DOHH2 (cell line): ENCODE data around the gene ZSCAN10.

Experiments used
- CTCF ChIP-seq: fragments of 200-600 bp; sonication (generic); IDR thresholded peaks from one replicate; pipeline ENCODE4 v1.5.1; 2014; ENCODE audit warnings: antibody characterized with exemption, mild to moderate bottlenecking, low read depth, low read length; ENCODE audit not compliant: poor library complexity, severe bottlenecking
- EZH2phosphoT487 ChIP-seq: fragments of 200-600 bp; sonication (generic); IDR thresholded peaks from 2 replicates; pipeline ENCODE4 v1.6.1; 2017; ENCODE audit warnings: borderline replicate concordance, mild to moderate bottlenecking, antibody characterized with exemption, low read length, moderate library complexity, mixed read lengths

- peak; percentile 79 for TF ChIP-seq CTCF
- TF ChIP-seq EZH2phosphoT487 = no peak
Observed at GRCh38 chr16:3059041-3059722, 39.9 kb downstream of the ZSCAN10 start.
